ENCODE data around the gene MERTK.
"Not testable (repeated sequence)": the region's sequence is repeated elsewhere in the genome, so short reads cannot be mapped to it uniquely, and the experiment has no call there.

MERTK gene

GRCh38 chr2:112065486-112065885, 167.1 kb downstream of the MERTK start:
- H3K4me3 ChIP-seq (ENCODE audit: low read depth, low read length) = no peak overlapping the region
- no peak for TF ChIP-seq CTCF (IDR thresholded peaks at IDR 0.05; ENCODE audit: borderline replicate concordance, insufficient read depth, low read depth, low read length)

- no peak for TF ChIP-seq CTCF (IDR thresholded peaks at IDR 0.05; ENCODE audit: borderline replicate concordance, insufficient read depth, low read depth, low read length)
- no peak overlapping the region for H3K4me3 ChIP-seq (ENCODE audit: low read depth, low read length)
Measured at GRCh38 chr2:112065966-112066365, 167.6 kb downstream of the MERTK start.

- not testable (repeated sequence) for H3K4me3 ChIP-seq (ENCODE audit: low read depth, low read length)
Measured at GRCh38 chr2:112069794-112070193, 171.4 kb downstream of the MERTK start.

GRCh38 chr2:112073875-112074274, 175.5 kb downstream of the MERTK start:
- TF ChIP-seq CTCF (IDR thresholded peaks at IDR 0.05; ENCODE audit: borderline replicate concordance, insufficient read depth, low read depth, low read length) = no peak
- H3K4me3 ChIP-seq (ENCODE audit: low read depth, low read length) = no peak overlapping the region

GRCh38 chr2:112074506-112074905, 176.1 kb downstream of the MERTK start:
- TF ChIP-seq CTCF (IDR thresholded peaks at IDR 0.05; ENCODE audit: borderline replicate concordance, insufficient read depth, low read depth, low read length) = no peak
- no peak overlapping the region for H3K4me3 ChIP-seq (ENCODE audit: low read depth, low read length)

GRCh38 chr2:112075490-112076260, 177.3 kb downstream of the MERTK start:
- H3K4me3 ChIP-seq (ENCODE audit: low read depth, low read length) = no peak overlapping the region
- TF ChIP-seq CTCF (IDR thresholded peaks at IDR 0.05; ENCODE audit: borderline replicate concordance, insufficient read depth, low read depth, low read length) = no peak

GRCh38 chr2:112077814-112078213, 179.4 kb downstream of the MERTK start:
- no peak for TF ChIP-seq CTCF (IDR thresholded peaks at IDR 0.05; ENCODE audit: borderline replicate concordance, insufficient read depth, low read depth, low read length)
- H3K4me3 ChIP-seq (ENCODE audit: low read depth, low read length) = no peak overlapping the region

Data from GM12875 (cell line).